Upper lobe of right lung (tissue), 1 donor: Measurements from ENCODE around the gene SLC22A4. TPM values are rescaled to one million over a fixed set of nuclear protein-coding genes. Genes with fewer than 3 reads are reported as not detected.

Source experiments
- ATAC-seq: fragments of 200-7000 bp; cut with Tn5 transposase; one replicate; pipeline ENCODE4 v1.9.1; 2020; ENCODE audit warnings: mild to moderate bottlenecking, moderate library complexity
- DNase-seq: peaks from one replicate; pipeline ENCODE4 v3.0.0-alpha.2; 2020
- H3K27ac ChIP-seq: fragments of 200-600 bp; one replicate; pipeline ENCODE4 v1.8.0; 2022
- H3K27me3 ChIP-seq: fragments of 200-600 bp; one replicate; pipeline ENCODE4 v1.8.0; 2022; ENCODE audit warnings: mild to moderate bottlenecking
- H3K36me3 ChIP-seq: fragments of 200-600 bp; one replicate; pipeline ENCODE4 v1.8.0; 2022
- H3K4me1 ChIP-seq: fragments of 200-600 bp; one replicate; pipeline ENCODE4 v1.8.0; 2022
- H3K4me3 ChIP-seq: fragments of 200-600 bp; one replicate; pipeline ENCODE4 v1.8.0; 2022; ENCODE audit warnings: mild to moderate bottlenecking
- H3K9me3 ChIP-seq: fragments of 200-600 bp; one replicate; pipeline ENCODE4 v1.8.0; 2022
- CTCF ChIP-seq: fragments of 200-600 bp; IDR thresholded peaks from one replicate; pipeline ENCODE4 v1.8.0; 2022; ENCODE audit warnings: antibody characterized with exemption
- intact Hi-C: fragments of 100-400 bp; cut with DNase I; formaldehyde crosslinking; loops from one replicate; pipeline ENCODE4 v1.11.0; 2022
- total RNA-seq: library from RNA; stranded (reverse); fragmentation: NEBNext Ultra II Directional; extraction: Animal tissue kit (Norgen Biotek cat#: 25700); gene quantifications from one replicate; pipeline ENCODE4 v1.2.1, GENCODE V29; 2021
- donor health status: DM: no; HTN: yes; CAD: no; lungs with severe emphysema.

SLC22A4 gene
- total RNA-seq, 1 donor from 2014 or later, result 1.8 TPM

GRCh38 chr5:132313961-132314432, 19.8 kb downstream of the SLC22A4 start:
- H3K36me3 ChIP-seq, result no peaks in the 10 kb centered on the region
- no peak for TF ChIP-seq CTCF
- no peak for DNase-seq
- intact Hi-C loops, result no loop called here
- no peaks in the 10 kb centered on the region for H3K4me1 ChIP-seq
- H3K9me3 ChIP-seq, result no peaks in the 10 kb centered on the region
- no peak for ATAC-seq
- H3K27me3 ChIP-seq, result no peaks in the 10 kb centered on the region
- no peak overlapping the region for H3K27ac ChIP-seq
- no peak overlapping the region for H3K4me3 ChIP-seq

GRCh38 chr5:132315529-132316067, 21.4 kb downstream of the SLC22A4 start:
- no peak for ATAC-seq
- Histone ChIP-seq H3K27ac (no peak overlapping the region), H3K27me3 (no peaks in the 10 kb centered on the region), H3K36me3 (no peaks in the 10 kb centered on the region), H3K9me3 (no peaks in the 10 kb centered on the region), H3K4me1 (no peaks in the 10 kb centered on the region), H3K4me3 (no peak overlapping the region)
- DNase-seq, result no peak
- intact Hi-C loops, result no loop called here
- TF ChIP-seq CTCF, result no peak

- Histone ChIP-seq H3K27ac (no peak overlapping the region), H3K4me1 (no peaks in the 10 kb centered on the region), H3K27me3 (no peaks in the 10 kb centered on the region), H3K4me3 (no peak overlapping the region), H3K9me3 (no peaks in the 10 kb centered on the region), H3K36me3 (no peaks in the 10 kb centered on the region)
- intact Hi-C loops, result no loop called here
- DNase-seq (no peak), ATAC-seq (no peak)
- no peak for TF ChIP-seq CTCF
Observed at GRCh38 chr5:132319975-132320374, 25.8 kb downstream of the SLC22A4 start.

GRCh38 chr5:132321109-132321721, 27.0 kb downstream of the SLC22A4 start:
- intact Hi-C loops, result no loop called here
- Histone ChIP-seq H3K4me3 (no peak overlapping the region), H3K9me3 (no peaks in the 10 kb centered on the region), H3K27ac (no peak overlapping the region), H3K27me3 (no peaks in the 10 kb centered on the region), H3K4me1 (no peaks in the 10 kb centered on the region), H3K36me3 (no peaks in the 10 kb centered on the region)
- peak; percentile 25 for ATAC-seq
- no peak for TF ChIP-seq CTCF
- DNase-seq, result no peak

GRCh38 chr5:132322266-132322665, 28.1 kb downstream of the SLC22A4 start:
- H3K9me3 ChIP-seq, result no peaks in the 10 kb centered on the region

More at GRCh38 chr5:132322266-132322665, 28.1 kb downstream of the SLC22A4 start:
- ATAC-seq (peak; percentile 23), DNase-seq (no peak)
- Histone ChIP-seq H3K27me3 (no peaks in the 10 kb centered on the region), H3K4me3 (no peak overlapping the region), H3K36me3 (no peaks in the 10 kb centered on the region), H3K27ac (no peak overlapping the region), H3K4me1 (no peaks in the 10 kb centered on the region)
- intact Hi-C loops, result no loop called here
- TF ChIP-seq CTCF, result no peak
